NOMO-1 treated with dmso at 0.1 percent for 144 hours (cell line): Measurements from ENCODE around the gene HIVEP3.
"Not testable (repeated sequence)": the region's sequence is repeated elsewhere in the genome, so short reads cannot be mapped to it uniquely, and the experiment has no call there.

Source experiments
- DNase-seq: peaks from one replicate; lab custom pipeline; 2025; ENCODE audit not compliant: unreplicated experiment; lab: John Stamatoyannopoulos, UW

Gene HIVEP3

DNA sequence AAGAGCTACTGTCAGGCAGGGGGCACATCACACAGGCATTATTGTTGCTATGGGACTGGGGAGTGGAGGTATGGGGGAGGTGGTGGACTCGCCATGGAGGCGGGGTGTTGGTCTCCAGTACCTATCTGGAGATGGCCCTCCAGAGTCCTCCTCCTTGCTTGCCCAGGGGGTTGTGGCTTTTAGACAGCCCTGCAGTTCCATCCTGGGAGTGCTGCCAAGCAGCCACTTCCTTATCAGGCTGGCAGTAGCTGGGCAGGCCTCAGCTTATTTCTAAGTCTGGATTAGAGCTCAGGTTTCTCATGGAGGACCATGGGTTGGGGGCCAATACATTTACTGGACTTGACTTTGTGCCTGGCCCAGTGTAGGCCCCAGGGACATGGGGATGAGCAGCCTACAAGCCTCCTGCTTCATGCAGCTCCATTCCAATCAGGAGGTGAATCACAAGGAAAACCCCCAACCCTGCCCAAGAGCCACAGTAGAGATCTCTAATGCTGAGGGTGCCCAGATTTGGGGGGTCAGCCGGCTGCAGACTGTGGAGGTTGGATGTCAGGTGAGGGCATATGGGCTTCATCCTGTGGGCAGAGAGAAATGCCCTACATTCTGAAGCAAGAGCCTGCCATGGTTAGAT is 223.5 kb downstream of the HIVEP3 start:
- DNase-seq, result no peak

DNA sequence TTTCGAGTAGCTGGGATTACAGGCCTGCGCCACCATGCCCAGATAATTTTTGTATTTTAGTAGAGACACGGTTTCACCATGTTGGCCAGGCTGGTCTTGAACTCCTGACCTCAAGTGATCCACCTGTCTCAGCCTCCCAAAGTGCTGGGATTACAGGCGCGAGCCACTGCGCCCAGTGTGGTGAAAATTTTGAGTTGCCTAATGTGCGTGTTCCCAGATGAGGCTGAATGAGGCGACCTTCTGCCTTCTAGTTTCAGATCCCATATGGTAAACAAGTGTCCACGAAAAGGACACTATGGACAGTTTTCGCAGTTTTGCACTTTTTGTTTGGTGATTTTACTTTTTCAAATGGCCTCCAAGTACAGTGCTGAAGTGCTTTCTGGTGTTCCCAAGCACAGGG is 226.8 kb downstream of the HIVEP3 start:
- DNase-seq, result not testable (repeated sequence)

DNA sequence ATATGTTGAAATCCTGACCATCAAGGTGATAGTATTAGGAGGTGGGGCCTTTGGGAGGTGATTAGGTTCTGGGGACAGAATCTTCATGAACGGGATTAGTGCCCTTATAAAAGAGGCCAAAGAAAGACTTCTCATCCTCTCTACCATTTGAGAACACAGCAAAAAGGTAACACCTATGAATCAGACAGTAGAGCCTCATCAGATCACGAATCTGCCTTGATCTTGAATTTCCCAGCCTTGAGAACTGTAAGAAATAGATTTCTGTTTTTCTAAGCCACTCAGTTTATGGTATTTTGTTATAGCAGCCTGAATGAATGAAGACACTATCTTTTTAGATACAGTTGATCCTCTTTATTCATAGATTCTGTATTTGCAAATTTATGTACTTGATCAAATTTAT is 227.3 kb downstream of the HIVEP3 start:
- DNase-seq, result no peak

GRCh38 chr1:41690331-41690730 is 228.4 kb downstream of the HIVEP3 start:
- DNase-seq, result no peak

- DNase-seq, result no peak
Measured at GRCh38 chr1:41689558-41689981, 229.2 kb downstream of the HIVEP3 start.

DNA sequence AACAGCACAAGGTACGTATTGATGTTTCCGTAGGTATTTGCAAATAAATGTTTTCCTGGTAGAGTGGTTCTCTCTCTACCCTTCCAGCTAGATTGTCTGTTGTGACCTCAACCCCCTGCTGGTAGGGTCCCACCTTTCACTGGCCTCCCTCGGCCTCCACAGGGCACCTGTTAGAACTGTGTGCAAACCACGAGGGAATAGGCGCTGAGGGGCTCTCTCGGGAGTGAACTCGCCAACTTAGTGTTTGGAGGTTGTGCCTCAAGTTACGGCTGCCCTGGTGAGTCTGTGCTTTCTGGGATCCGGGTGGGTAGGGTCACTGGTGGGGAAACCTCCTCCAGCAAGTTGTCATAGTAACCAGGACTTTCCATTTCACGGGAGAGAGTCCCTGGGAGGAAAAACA is 229.6 kb downstream of the HIVEP3 start:
- no peak for DNase-seq

DNA sequence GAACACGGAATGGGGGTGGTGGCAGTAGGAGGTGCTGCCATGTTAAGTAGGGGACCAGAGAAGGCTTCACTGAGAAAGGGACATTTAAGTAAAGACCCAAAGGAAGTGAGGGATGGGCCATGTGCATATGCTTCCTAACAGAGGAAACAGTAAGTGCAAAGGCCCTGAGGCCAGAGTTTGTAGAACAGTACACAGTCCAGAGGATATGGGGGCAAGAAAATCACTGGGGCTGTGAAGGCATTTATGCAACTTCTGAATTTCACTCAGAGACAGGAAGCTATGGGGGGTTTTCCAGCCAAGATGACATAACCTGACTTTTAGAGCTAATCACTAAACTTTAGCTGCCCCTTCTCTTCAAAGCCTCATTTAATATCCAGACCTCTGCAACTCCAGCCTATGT is 231.7 kb downstream of the HIVEP3 start:
- DNase-seq, result no peak

DNA sequence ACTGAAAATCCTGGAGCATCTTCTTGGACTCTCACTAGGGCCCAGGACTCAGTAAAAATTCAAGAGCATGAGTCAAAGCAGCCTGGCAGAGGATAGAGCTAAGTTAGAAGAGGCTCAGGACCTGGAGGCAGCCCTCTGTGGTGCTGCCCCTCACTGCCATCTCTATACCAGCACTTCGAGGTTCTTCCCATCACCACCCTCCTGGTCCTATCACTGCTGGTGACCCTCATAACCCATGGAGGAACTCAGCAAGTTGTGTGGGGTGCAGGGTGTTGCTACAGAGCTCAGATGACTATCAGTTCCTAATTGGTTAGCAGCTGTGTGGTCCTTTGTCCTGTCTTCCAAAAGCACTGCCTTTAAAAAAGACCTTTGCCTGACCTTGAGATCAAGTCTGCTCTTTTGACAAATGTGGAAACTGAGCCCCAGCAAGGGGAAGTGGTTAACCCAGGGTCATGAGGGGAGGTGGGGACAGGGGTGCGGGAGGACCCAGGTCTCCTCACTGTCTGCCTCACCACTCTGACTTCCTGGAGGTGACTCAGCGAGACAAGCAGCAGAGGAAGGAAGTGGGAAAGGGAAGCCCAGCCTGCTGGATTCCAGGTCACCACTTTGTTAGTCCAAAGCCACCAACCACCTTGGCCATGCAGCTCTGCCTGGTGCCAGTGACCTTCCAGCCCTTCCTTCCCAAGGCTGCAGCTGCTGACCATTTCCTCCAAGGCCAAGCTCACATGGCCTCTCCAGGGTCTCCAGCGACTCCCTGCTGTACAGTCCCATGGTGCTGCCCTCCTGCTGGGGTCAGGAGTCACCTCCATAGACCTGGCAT is 234.8 kb downstream of the HIVEP3 start:
- no peak for DNase-seq

DNA sequence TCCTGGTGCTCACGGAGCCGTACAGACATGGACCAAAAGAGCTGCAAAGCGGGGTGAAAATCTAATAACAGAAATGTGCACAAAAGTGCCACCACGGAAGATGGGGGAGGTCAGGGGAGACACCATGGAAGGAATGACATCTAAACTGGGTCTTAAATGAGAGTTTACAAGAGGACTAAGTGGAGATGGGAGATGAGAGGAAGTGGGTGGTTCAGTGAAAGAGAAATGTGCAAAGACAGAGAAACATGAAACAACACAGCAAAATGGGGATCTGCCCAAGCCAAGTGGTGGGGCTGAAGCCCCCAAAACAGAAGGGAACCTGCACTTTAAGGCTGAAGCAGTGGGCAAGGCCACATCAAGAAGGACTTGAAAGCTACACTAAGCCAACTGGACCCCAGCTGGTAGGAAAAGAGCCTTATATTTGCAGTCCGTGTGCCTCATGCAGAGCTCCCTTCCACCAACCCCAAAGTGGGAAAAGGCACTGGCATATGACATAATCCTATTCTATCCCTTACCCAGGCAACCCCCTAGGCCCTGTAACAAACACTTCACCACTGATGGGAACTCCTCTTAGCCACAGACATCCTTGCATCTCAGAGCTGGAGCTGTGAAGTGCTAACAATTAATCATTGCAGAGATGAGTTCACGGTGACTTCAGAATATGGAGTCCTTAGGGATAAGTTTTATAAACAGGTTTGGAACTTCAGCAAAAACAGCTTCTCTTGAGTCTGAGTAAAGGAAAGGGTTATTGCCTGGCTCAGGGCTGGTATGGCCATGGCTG is 235.7 kb downstream of the HIVEP3 start:
- DNase-seq, result no peak

GRCh38 chr1:41682149-41682548 is 236.6 kb downstream of the HIVEP3 start:
- DNase-seq, result no peak

DNA sequence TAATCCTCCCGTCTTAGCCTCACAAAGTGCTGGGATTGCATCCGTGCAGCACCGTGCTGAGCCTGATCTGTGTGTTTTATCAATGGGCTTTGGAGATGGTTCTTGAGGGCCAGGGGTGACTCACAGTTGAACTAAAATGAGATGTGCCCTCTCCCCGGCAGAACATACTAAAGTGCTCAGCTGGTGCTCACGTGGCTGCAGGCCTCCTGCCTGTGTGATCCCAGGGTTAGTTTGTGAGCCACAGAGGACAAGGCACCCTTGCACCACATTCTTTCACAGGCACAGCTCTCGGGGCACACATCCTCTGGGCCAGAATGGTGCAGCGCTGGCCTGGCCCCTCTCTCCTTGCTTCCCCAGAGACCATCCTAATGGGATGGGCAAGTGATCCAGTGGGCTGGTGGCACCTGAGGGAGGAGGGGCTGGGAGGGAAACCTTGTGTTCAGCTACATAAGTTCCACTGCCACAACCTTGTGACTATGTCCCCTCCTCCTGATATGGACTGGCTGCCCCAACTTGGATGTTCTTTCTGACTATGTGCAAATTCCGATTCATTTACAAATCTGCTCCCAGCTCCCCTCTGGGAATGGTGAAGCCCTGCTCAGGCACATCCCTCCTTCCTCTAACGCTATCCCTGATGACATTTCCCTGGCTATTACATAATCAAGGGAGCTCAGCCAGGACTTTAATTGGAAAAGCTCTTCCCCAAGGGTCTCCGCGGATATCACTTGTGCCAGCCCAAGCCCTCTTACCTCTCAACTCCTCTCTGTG is 237.2 kb downstream of the HIVEP3 start:
- no peak for DNase-seq

GRCh38 chr1:41679994-41680393 is 238.7 kb downstream of the HIVEP3 start:
- no peak for DNase-seq

- no peak for DNase-seq
Measured at GRCh38 chr1:41679531-41679930, 239.2 kb downstream of the HIVEP3 start.

DNA sequence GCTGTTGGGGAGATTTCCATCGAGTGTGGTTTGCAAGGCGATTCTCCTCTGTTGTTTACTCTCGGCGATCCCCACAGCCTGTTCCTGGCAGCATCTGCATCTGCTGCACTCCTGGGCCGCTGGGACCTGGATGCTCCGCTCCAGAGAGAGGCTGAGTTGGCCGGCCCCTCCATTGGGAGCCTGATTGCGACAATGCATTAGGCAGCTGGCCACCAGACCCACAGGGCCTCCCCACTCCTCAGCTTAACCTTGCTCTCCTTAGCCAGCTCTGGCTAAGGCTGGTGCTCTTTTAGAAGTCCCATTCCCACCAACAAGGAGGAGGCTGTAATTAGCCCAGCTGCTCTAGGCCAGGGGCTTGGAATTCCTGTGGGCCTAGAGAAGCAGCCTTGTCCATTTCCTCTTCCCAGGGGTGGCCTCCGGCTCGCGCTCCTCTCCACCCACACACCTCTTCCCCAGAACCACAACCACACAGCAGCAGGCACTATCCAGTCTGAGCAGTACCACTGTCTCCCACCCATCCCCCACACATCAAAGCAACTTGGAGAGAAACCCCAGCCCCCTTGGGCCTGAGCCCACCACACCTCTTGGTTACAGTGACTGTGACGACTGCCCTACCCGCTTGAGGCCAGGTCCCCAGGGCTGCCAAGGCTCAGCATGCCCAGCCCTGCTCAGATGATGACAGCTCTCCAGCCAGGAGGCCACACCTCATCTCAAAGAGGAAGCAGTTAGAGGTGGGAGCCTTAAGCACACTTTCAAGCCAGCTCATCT is 240.4 kb downstream of the HIVEP3 start:
- DNase-seq, result peak; percentile 40

DNA sequence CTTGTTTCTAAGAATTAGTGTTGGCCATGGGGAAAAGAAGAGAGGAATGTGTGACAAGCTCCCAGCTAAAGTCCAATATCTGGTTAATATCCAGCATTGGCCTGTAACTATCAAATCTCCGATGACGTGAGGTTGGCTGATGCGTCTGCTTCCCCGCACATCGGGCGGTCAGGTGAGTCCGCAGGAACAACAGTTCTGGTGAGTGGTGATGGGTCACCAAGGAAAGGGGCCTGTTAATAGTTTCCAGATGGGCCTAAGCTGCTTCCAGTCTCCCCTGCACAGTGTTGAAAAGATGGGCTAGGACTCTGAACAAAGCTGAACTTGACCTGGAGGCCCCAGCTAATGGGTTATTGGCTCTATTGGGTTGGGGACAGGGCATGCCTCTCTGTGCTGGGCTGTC is 241.1 kb downstream of the HIVEP3 start:
- no peak for DNase-seq

- DNase-seq, result no peak
Measured at GRCh38 chr1:41675401-41675800, 243.3 kb downstream of the HIVEP3 start.

- DNase-seq, result no peak
Measured at GRCh38 chr1:41674522-41674921, 244.2 kb downstream of the HIVEP3 start.

DNA sequence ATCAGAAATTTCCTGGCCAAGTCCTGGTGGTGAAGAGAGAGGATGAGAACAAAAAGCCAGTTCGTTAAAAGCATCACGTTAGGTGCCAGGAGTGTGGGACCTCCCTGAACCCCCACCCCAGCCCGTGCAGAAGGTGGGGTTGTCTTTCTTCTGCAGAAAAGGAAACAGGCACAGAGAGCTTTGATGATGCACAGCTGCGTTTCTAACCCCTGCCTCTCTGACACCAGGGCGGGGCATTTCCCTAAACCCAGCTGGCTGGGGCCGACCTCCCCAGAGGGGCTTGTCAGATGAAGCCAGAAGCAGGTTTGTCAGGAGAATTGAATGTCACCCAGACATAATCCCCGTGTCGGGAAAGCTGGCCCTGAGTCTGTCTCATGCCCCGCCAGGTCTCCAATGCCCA is 244.9 kb downstream of the HIVEP3 start:
- no peak for DNase-seq

DNA sequence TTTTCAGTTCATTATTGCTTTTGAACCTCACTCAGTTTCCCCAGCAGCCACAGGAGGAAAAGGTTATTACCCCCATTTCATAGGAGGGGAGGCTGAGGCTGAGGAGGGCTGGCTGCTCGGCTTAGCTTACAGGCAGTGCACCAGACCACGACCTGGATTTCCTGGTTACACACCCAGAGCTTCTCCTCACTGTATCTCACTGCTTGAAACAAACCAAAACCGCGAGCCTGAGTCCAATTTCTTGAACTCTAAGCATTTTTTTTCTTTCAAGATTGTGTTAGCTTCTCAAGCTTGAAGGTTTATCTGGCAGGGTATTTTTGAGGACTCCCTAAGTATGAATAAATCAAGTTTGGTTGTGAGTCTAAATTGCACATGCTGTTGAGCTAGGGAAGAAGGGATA is 245.3 kb downstream of the HIVEP3 start:
- no peak for DNase-seq

GRCh38 chr1:41672641-41673361 is 245.9 kb downstream of the HIVEP3 start:
- no peak for DNase-seq
